ENCODE results near the gene SELENOV.

The SELENOV gene

DNA sequence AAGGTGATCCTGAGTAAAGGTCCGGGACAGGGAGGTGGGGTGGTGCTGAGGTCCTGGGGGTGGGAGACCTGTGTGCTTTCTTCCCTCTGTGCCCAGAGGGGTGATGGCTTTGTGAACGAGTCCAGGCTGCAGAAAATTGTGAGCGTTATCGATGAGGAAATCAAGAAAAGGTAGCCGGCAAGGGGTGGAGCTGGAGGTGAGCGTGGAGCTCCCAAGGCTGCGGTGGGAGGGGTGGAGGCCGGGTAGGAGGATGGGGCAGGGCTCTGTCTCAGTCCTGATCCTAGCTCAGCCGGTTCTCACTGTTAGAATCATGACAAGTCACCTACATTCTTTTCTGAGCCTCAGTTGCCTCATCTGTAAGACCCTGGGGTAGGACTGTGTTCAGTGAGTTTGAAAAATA lies 4.0 kb downstream of the SELENOV start:
- H3K4me3 ChIP-seq (ENCODE audit: low read depth, low read length): no peak overlapping the region
- no peak for DNase-seq (ENCODE audit: low read depth)
- TF ChIP-seq, protein P1, sequence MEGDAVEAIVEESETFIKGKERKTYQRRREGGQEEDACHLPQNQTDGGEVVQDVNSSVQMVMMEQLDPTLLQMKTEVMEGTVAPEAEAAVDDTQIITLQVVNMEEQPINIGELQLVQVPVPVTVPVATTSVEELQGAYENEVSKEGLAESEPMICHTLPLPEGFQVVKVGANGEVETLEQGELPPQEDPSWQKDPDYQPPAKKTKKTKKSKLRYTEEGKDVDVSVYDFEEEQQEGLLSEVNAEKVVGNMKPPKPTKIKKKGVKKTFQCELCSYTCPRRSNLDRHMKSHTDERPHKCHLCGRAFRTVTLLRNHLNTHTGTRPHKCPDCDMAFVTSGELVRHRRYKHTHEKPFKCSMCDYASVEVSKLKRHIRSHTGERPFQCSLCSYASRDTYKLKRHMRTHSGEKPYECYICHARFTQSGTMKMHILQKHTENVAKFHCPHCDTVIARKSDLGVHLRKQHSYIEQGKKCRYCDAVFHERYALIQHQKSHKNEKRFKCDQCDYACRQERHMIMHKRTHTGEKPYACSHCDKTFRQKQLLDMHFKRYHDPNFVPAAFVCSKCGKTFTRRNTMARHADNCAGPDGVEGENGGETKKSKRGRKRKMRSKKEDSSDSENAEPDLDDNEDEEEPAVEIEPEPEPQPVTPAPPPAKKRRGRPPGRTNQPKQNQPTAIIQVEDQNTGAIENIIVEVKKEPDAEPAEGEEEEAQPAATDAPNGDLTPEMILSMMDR (IDR thresholded peaks at IDR 0.05; ENCODE audit: control insufficient read depth, extremely low read depth, insufficient read depth): no peak

DNA sequence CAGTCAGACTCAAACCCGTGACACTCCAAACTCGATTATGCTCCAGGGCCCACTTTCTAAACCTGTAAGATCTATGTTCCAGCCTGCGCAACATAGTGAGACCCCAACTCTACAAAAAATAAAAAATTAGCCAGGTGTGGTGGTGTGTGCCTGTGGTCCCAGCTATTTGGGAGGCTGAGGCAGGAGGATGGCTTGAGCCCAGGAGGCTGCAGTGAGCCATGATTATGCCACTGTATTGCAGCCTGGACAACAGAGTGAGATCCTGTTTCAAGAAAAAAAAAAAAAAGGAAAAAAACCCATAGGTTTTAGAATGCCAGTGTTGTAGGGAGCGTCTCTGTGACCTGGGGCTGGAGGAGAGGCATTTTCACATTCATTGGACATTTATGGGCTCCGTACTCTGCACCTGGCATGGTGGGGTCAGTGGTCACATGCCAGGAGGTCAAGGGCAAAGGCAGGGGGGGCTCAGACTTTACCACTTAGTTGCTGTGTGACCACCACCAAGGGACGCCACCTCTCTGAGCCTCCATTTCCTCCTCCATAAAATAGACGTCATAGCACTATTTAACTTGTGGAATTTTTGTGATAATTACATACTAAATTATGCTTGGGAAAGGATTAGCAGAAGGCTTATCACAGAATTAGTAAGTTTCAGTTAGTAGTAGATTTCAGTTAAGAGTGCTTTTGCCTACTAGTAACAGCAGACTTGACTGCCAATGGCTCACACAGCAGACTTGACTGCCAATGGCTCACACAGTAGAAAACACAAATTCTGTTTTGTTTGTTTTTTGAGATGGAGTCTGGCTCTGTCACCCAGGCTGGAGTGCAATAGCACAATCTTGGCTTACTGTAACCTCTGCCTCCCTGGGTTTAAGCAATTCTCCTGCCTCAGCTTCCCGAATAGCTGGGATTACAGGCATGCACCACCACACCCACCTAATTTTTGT lies 5.9 kb downstream of the SELENOV start:
- no peak for DNase-seq (ENCODE audit: low read depth)
- TF ChIP-seq, protein P1 (IDR thresholded peaks at IDR 0.05; ENCODE audit: control insufficient read depth, extremely low read depth, insufficient read depth): no peak
- H3K4me3 ChIP-seq (ENCODE audit: low read depth, low read length): no peak overlapping the region

DNA sequence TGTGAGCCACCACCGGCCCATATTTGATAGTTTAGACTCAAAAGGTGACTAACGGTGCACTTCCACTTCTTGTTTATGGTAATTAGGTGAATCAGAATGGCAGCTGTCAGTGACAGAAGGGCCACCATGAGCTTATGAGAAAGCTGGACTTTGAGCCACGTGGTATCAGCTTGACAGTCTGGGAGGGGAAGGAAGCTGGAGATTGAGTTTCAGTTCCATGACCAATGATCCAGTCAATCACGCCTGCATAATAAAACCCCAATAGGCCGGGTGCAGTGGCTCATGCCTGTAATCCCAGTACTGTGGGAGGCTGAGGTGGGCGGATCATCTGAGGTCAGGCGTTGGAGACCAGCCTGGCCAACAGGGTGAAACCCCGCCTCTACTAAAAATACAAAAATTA lies 9.6 kb downstream of the SELENOV start:
- DNase-seq (ENCODE audit: low read depth): no peak
- TF ChIP-seq, protein P1 (IDR thresholded peaks at IDR 0.05; ENCODE audit: control insufficient read depth, extremely low read depth, insufficient read depth): no peak
- H3K4me3 ChIP-seq (ENCODE audit: low read depth, low read length): no peak overlapping the region

DNA sequence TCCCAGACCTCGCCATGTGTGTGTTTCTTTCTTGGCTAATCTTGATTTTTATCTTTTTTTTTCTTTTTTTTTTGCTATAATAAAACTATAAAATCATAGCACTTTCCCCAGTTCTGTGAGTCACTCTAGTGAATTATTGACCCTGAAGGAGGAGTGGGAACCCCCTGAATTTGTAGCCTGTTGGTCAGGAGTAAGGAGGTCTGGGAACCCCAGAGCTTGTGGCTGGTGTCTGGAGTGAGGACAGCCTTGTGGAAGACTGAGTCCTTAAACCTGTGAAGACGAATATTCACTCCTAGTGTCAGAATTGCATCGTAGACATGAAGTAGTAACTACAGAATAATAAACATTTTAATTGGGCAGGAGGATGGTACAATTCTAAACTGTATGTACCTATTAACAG lies 10.3 kb downstream of the SELENOV start:
- H3K4me3 ChIP-seq (ENCODE audit: low read depth, low read length): no peak overlapping the region
- TF ChIP-seq, protein P1 (IDR thresholded peaks at IDR 0.05; ENCODE audit: control insufficient read depth, extremely low read depth, insufficient read depth): no peak
- DNase-seq (ENCODE audit: low read depth): no peak

DNA sequence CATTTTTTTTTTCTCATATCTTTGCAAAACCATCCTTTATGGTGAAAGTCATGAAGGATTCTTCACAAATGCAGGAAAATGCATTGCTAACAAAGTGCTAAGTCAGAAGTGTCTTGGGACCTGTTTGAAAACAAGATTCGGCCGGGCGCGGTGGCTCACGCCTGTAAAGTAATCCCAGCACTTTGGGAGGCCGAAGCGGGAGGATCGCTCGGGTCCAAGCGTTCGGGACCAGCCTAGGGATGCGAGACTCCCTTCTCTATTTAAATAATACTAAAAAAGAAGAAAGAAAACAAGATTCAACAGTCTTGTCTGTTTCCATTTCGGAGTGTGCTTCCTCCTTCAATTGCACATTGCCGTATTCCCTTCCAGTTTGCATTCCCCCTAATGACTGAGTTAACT lies 16.9 kb downstream of the SELENOV start:
- no peak for DNase-seq (ENCODE audit: low read depth)
- TF ChIP-seq, protein P1 (IDR thresholded peaks at IDR 0.05; ENCODE audit: control insufficient read depth, extremely low read depth, insufficient read depth): no peak
- peak overlapping the region; percentile 87 for H3K4me3 ChIP-seq (ENCODE audit: low read depth, low read length)

DNA sequence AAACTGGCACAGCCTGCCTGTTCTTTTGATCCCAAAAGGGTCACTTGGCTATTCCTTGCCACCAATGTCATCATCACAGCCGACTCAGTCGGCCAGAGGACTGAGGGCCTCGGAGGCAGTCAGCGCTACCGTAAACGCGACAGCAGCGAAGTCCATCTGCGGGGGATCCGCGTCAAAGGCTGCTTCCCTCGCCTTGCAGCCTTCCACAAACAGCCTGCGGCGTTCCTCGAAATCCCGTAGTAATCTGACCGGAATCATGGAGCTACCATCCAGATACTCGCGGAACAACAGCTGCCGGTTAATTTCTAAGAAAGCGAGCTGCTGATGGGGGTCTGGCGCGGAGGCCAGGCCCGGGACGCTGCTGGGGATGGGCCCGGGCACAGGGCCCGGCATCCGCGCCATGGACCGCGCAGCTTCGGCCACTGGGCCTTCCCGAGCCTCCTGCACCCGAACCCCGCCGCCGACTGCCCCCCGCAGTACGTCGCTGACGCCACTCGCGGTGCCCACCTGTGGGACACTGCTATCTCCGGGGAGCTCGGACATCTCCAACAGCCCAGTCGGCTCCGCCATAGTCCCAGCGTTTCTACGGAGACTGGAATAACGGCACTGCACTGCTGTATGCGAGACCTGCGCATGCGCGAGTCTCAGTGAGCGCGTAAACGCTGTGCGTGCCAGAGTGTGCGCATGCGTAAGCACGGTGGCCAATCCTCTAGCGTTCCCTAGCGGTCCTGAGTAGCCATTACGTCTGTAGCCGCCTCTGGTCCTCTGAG lies 17.5 kb downstream of the SELENOV start, which contains the start of gene EID2B:
EID2B (minus strand) TSS at position 620 of the 770 bp plus-strand sequence; CDS start at position 570, 50 bp downstream.
- TF ChIP-seq, protein P1 (IDR thresholded peaks at IDR 0.05; ENCODE audit: control insufficient read depth, extremely low read depth, insufficient read depth): peak; percentile 99
- peak; percentile 82 for DNase-seq (ENCODE audit: low read depth)

More for the DNA sequence above, 17.5 kb downstream of the SELENOV start, which contains the start of gene EID2B:
- peak within 1 kb of the TSS; percentile 87 for H3K4me3 ChIP-seq (ENCODE audit: low read depth, low read length)

All from LNCaP clone FGC (cell line).